Panc1 (cell line): ENCODE data around the gene PNMA1.

Experiments
- POLR2AphosphoS5 ChIP-seq: IDR thresholded peaks from 2 replicates; pipeline ENCODE4 v1.6.1; 2012; ENCODE audit warnings: mild to moderate bottlenecking, low read depth, low read length, moderate library complexity
- TF ChIP-seq, protein P1 (sequence below): fragments of 450-650 bp; IDR thresholded peaks from 2 replicates; pipeline ENCODE4 v1.5.1; 2017; ENCODE audit warnings: mild to moderate bottlenecking

- TF ChIP-seq, protein P1, sequence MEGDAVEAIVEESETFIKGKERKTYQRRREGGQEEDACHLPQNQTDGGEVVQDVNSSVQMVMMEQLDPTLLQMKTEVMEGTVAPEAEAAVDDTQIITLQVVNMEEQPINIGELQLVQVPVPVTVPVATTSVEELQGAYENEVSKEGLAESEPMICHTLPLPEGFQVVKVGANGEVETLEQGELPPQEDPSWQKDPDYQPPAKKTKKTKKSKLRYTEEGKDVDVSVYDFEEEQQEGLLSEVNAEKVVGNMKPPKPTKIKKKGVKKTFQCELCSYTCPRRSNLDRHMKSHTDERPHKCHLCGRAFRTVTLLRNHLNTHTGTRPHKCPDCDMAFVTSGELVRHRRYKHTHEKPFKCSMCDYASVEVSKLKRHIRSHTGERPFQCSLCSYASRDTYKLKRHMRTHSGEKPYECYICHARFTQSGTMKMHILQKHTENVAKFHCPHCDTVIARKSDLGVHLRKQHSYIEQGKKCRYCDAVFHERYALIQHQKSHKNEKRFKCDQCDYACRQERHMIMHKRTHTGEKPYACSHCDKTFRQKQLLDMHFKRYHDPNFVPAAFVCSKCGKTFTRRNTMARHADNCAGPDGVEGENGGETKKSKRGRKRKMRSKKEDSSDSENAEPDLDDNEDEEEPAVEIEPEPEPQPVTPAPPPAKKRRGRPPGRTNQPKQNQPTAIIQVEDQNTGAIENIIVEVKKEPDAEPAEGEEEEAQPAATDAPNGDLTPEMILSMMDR, result peak; percentile 68
- no peak for TF ChIP-seq POLR2AphosphoS5
Measured at GRCh38 chr14:73662487-73662943, 51.7 kb downstream of the PNMA1 start.
